ENCODE measurements around the gene CCDC88C.

Gene CCDC88C

GRCh38 chr14:91310606-91311283, 106.9 kb downstream of the CCDC88C start:
- no peak for TF ChIP-seq ZFX (IDR thresholded peaks at IDR 0.05; ENCODE audit: borderline replicate concordance)
- no peak for TF ChIP-seq CTCF (IDR thresholded peaks at IDR 0.05)
- no peak overlapping the region for H3K27ac ChIP-seq

- TF ChIP-seq CTCF (IDR thresholded peaks at IDR 0.05): no peak
- no peak for TF ChIP-seq ZFX (IDR thresholded peaks at IDR 0.05; ENCODE audit: borderline replicate concordance)
- H3K27ac ChIP-seq: no peak overlapping the region
These were observed 107.8 kb downstream of the CCDC88C start for GRCh38 chr14:91309756-91310280.

GRCh38 chr14:91308337-91308736, 109.3 kb downstream of the CCDC88C start:
- TF ChIP-seq CTCF (IDR thresholded peaks at IDR 0.05) (no peak), ZFX (IDR thresholded peaks at IDR 0.05; ENCODE audit: borderline replicate concordance) (no peak)
- no peak overlapping the region for H3K27ac ChIP-seq

GRCh38 chr14:91307652-91308051, 110.0 kb downstream of the CCDC88C start:
- H3K27ac ChIP-seq: no peak overlapping the region
- TF ChIP-seq ZFX (IDR thresholded peaks at IDR 0.05; ENCODE audit: borderline replicate concordance) (no peak), CTCF (IDR thresholded peaks at IDR 0.05) (no peak)

GRCh38 chr14:91307046-91307445, 110.6 kb downstream of the CCDC88C start:
- TF ChIP-seq ZFX (IDR thresholded peaks at IDR 0.05; ENCODE audit: borderline replicate concordance) (no peak), CTCF (IDR thresholded peaks at IDR 0.05) (no peak)

GRCh38 chr14:91306547-91306946, 111.1 kb downstream of the CCDC88C start:
- TF ChIP-seq CTCF (IDR thresholded peaks at IDR 0.05): no peak
- TF ChIP-seq ZFX (IDR thresholded peaks at IDR 0.05; ENCODE audit: borderline replicate concordance): no peak

More at GRCh38 chr14:91307046-91307445, 110.6 kb downstream of the CCDC88C start:
- H3K27ac ChIP-seq: no peak overlapping the region

GRCh38 chr14:91305650-91306431, 111.8 kb downstream of the CCDC88C start:
- H3K27ac ChIP-seq: no peak overlapping the region

More at GRCh38 chr14:91306547-91306946, 111.1 kb downstream of the CCDC88C start:
- no peak overlapping the region for H3K27ac ChIP-seq

More at GRCh38 chr14:91305650-91306431, 111.8 kb downstream of the CCDC88C start:
- TF ChIP-seq ZFX (IDR thresholded peaks at IDR 0.05; ENCODE audit: borderline replicate concordance): no peak
- TF ChIP-seq CTCF (IDR thresholded peaks at IDR 0.05): no peak

Data from 22Rv1 (cell line).